ENCODE results near the gene SPAG17.

SPAG17 gene

GRCh38 chr1:118077331-118078045 is 107.5 kb downstream of the SPAG17 start:
- peak; percentile 58 for TF ChIP-seq CTCF (IDR thresholded peaks at IDR 0.05; ENCODE audit: low read length, missing control alignments)
- no peak overlapping the region for H3K4me3 ChIP-seq (replicated peaks; ENCODE audit: low read depth, low read length)
- DNase-seq (ENCODE audit: low read depth) = peak; percentile 61

- peak; percentile 6 for DNase-seq (ENCODE audit: low read depth)
- H3K4me3 ChIP-seq (replicated peaks; ENCODE audit: low read depth, low read length) = no peak overlapping the region
- TF ChIP-seq CTCF (IDR thresholded peaks at IDR 0.05; ENCODE audit: low read length, missing control alignments) = no peak
These were observed 109.9 kb downstream of the SPAG17 start for GRCh38 chr1:118075116-118075515.

GRCh38 chr1:118073648-118074435 is 111.2 kb downstream of the SPAG17 start:
- no peak for TF ChIP-seq CTCF (IDR thresholded peaks at IDR 0.05; ENCODE audit: low read length, missing control alignments)
- DNase-seq (ENCODE audit: low read depth) = no peak
- H3K4me3 ChIP-seq (replicated peaks; ENCODE audit: low read depth, low read length) = no peak overlapping the region

GRCh38 chr1:118049981-118050380 is 135.0 kb downstream of the SPAG17 start:
- TF ChIP-seq CTCF (IDR thresholded peaks at IDR 0.05; ENCODE audit: low read length, missing control alignments) = no peak
- no peak overlapping the region for H3K4me3 ChIP-seq (replicated peaks; ENCODE audit: low read depth, low read length)
- DNase-seq (ENCODE audit: low read depth) = no peak

GRCh38 chr1:118047650-118048224 is 137.3 kb downstream of the SPAG17 start:
- no peak for TF ChIP-seq CTCF (IDR thresholded peaks at IDR 0.05; ENCODE audit: low read length, missing control alignments)
- no peak for DNase-seq (ENCODE audit: low read depth)
- H3K4me3 ChIP-seq (replicated peaks; ENCODE audit: low read depth, low read length) = no peak overlapping the region

- no peak for DNase-seq (ENCODE audit: low read depth)
- no peak overlapping the region for H3K4me3 ChIP-seq (replicated peaks; ENCODE audit: low read depth, low read length)
- TF ChIP-seq CTCF (IDR thresholded peaks at IDR 0.05; ENCODE audit: low read length, missing control alignments) = no peak
These were observed 137.9 kb downstream of the SPAG17 start for GRCh38 chr1:118047006-118047649.

Data from fibroblast of pulmonary artery (primary cell).